HEK293T (cell line): Measurements from ENCODE around the gene XPNPEP1.

ENCODE experiments used
- BHLHE40 ChIP-seq: fragments of 450-650 bp; IDR thresholded peaks from 2 replicates; pipeline ENCODE4 v1.6.1; 2016; ENCODE audit warnings: mild to moderate bottlenecking, moderate library complexity, borderline replicate concordance
- FOXA1 ChIP-seq: fragments of 450-650 bp; IDR thresholded peaks from 2 replicates; pipeline ENCODE4 v1.6.1; 2016; ENCODE audit warnings: mild to moderate bottlenecking
- FOXK2 ChIP-seq: fragments of 450-650 bp; IDR thresholded peaks from 2 replicates; pipeline ENCODE4 v1.6.1; 2016; ENCODE audit warnings: mild to moderate bottlenecking
- FOXM1 ChIP-seq: fragments of 450-650 bp; IDR thresholded peaks from 2 replicates; pipeline ENCODE4 v1.6.1; 2017; ENCODE audit warnings: mild to moderate bottlenecking, borderline replicate concordance
- HDGF ChIP-seq: fragments of 450-650 bp; IDR thresholded peaks from 2 replicates; pipeline ENCODE4 v1.6.1; 2017; ENCODE audit warnings: antibody characterized with exemption, borderline replicate concordance
- L3MBTL2 ChIP-seq: fragments of 450-650 bp; conservative IDR thresholded peaks from 2 replicates; pipeline ENCODE4 v1.6.1; 2016; ENCODE audit warnings: mild to moderate bottlenecking
- LEF1 ChIP-seq: fragments of 450-650 bp; IDR thresholded peaks from 2 replicates; pipeline ENCODE4 v1.6.1; 2017; ENCODE audit warnings: mild to moderate bottlenecking, borderline replicate concordance
- NFRKB ChIP-seq: fragments of 450-650 bp; IDR thresholded peaks from 2 replicates; pipeline ENCODE4 v1.6.1; 2016; ENCODE audit warnings: mild to moderate bottlenecking, moderate library complexity
- SP1 ChIP-seq: fragments of 450-650 bp; IDR thresholded peaks from 2 replicates; pipeline ENCODE4 v1.6.1; 2017
- SUZ12 ChIP-seq: fragments of 450-650 bp; IDR thresholded peaks from 2 replicates; pipeline ENCODE4 v1.6.1; 2016; ENCODE audit warnings: mild to moderate bottlenecking
- TARDBP ChIP-seq: fragments of 450-650 bp; IDR thresholded peaks from 2 replicates; pipeline ENCODE4 v1.6.1; 2016

- TF ChIP-seq HDGF (no peak), SUZ12 (no peak), LEF1 (no peak), TARDBP (no peak), FOXA1 (no peak), FOXM1 (no peak), SP1 (no peak), BHLHE40 (no peak), L3MBTL2 (no peak), FOXK2 (no peak), NFRKB (no peak)
Observed at GRCh38 chr10:109895095-109895818, 28.1 kb downstream of the XPNPEP1 start.
